GM12878 (cell line): ENCODE results near the gene ZNF79. TPM values are rescaled to one million over a fixed set of nuclear protein-coding genes. Genes with fewer than 3 reads are reported as not detected.

ENCODE experiments used
- ATAC-seq: fragments of 200-7000 bp; cut with Tn5 transposase; 3 replicates; pipeline ENCODE4 v1.9.1; 2020; ENCODE audit warnings: mild to moderate bottlenecking, moderate library complexity
- BruUV-seq: library from RNA; stranded (reverse); fragments of 400-500 nt; replicated peaks from 2 replicates; lab custom pipeline; 2021; lab: Mats Ljungman, UMichigan
- CTCF ChIA-PET: fragments of 300-600 bp; sonication (Branson Sonifier 250); formaldehyde crosslinking; extraction: SDS; loops from one replicate; lab custom pipeline; 2021; ENCODE audit warnings: inconsistent platforms; lab: Yijun Ruan, JAX
- POLR2A ChIA-PET: fragments of 350-600 bp; formaldehyde crosslinking; extraction: SDS; loops from one replicate; lab custom pipeline; 2021; ENCODE audit warnings: inconsistent platforms; lab: Charles Lee
- RAD21 ChIA-PET: fragments of 300-600 bp; sonication (Branson Sonifier 250); formaldehyde crosslinking; loops from one replicate; lab custom pipeline; 2023; ENCODE audit warnings: antibody characterized with exemption; ENCODE audit not compliant: unreplicated experiment; lab: Charles Lee
- SMC1A ChIA-PET: fragments of 300-600 bp; sonication (Branson Sonifier 250); formaldehyde crosslinking; loops from one replicate; lab custom pipeline; 2023; ENCODE audit not compliant: unreplicated experiment, uncharacterized antibody; lab: Charles Lee
- DNase-seq: peaks from one replicate; pipeline ENCODE4 v3.0.0-alpha.2; 2011; ENCODE audit warnings: low read depth, low spot score
- FAIRE-seq: peaks from 3 replicates; lab custom pipeline; 2011; peaks lifted over from hg19 to GRCh38; lab: Jason Lieb, UNC
- H2AFZ ChIP-seq: 2 replicates; pipeline ENCODE4 v1.6.0; 2011; ENCODE audit warnings: low read depth, low read length, control low read depth; ENCODE audit not compliant: control insufficient read depth
- H3K27ac ChIP-seq: 2 replicates; pipeline ENCODE4 v1.5.1; 2011; ENCODE audit warnings: control low read depth; ENCODE audit not compliant: control insufficient read depth, insufficient read depth
- H3K27me3 ChIP-seq, 2 experiments: replicated peaks in 1 of 2; 2 replicates each; pipeline versions ENCODE4 v1.6.0 to v1.6.1; 2011; ENCODE audit warnings: low read length in 1 of 2; ENCODE audit not compliant: control insufficient read depth in 2 of 2, insufficient read depth in 2 of 2
- H3K36me3 ChIP-seq, 2 experiments: 2 replicates each; pipeline ENCODE4 v1.5.1; 2011; ENCODE audit warnings: low read length in 1 of 2; ENCODE audit not compliant: control insufficient read depth in 2 of 2, insufficient read depth in 2 of 2
- H3K4me1 ChIP-seq: 2 replicates; pipeline ENCODE4 v1.6.1; 2011; ENCODE audit warnings: mild to moderate bottlenecking, low read length, moderate library complexity, mixed read lengths; ENCODE audit not compliant: control insufficient read depth, insufficient read depth
- H3K4me2 ChIP-seq: 2 replicates; pipeline ENCODE4 v1.6.0; 2011; ENCODE audit warnings: control low read depth; ENCODE audit not compliant: control insufficient read depth, insufficient read depth
- H3K4me3 ChIP-seq: fragments of 200-600 bp; sonication (generic); 2 replicates; pipeline ENCODE4 v1.5.1; 2016
- H3K79me2 ChIP-seq: 2 replicates; pipeline ENCODE4 v1.6.0; 2011; ENCODE audit warnings: low read length; ENCODE audit not compliant: control insufficient read depth, insufficient read depth
- H3K9ac ChIP-seq: 2 replicates; pipeline ENCODE4 v1.8.0; 2011; ENCODE audit warnings: low read length, control low read depth, mixed read lengths; ENCODE audit not compliant: control insufficient read depth, insufficient read depth
- H3K9me3 ChIP-seq: replicated peaks from 3 replicates; pipeline ENCODE4 v1.5.1; 2011; ENCODE audit warnings: mild to moderate bottlenecking, low read length; ENCODE audit not compliant: control insufficient read depth, insufficient read depth
- H4K20me1 ChIP-seq: 2 replicates; pipeline ENCODE4 v1.6.0; 2011; ENCODE audit not compliant: control insufficient read depth, insufficient read depth
- CBFB ChIP-seq: IDR thresholded peaks from 2 replicates; pipeline ENCODE4 v1.6.1; 2016; ENCODE audit warnings: antibody characterized with exemption, low read depth
- FOXK2 ChIP-seq: fragments of 450-650 bp; IDR thresholded peaks from 2 replicates; pipeline ENCODE4 v1.6.1; 2017; ENCODE audit warnings: mild to moderate bottlenecking, moderate library complexity
- IKZF2 ChIP-seq, 2 experiments: fragments of 450-650 bp; IDR thresholded peaks; 2 replicates each; pipeline ENCODE4 v1.6.1; 2017; ENCODE audit warnings: mild to moderate bottlenecking in 2 of 2, moderate library complexity in 2 of 2
- MAX ChIP-seq: IDR thresholded peaks from 2 replicates; pipeline ENCODE4 v1.6.1; 2012; ENCODE audit warnings: low read depth, low read length, improper control_type of control experiment
- MEF2B ChIP-seq: fragments of 450-650 bp; IDR thresholded peaks from 2 replicates; pipeline ENCODE4 v1.6.1; 2018; ENCODE audit warnings: mild to moderate bottlenecking, moderate library complexity; ENCODE audit not compliant: partially characterized antibody, poor library complexity, severe bottlenecking
- NFIC ChIP-seq: IDR thresholded peaks from 2 replicates; pipeline ENCODE4 v1.6.1; 2012; ENCODE audit warnings: low read depth, mild to moderate bottlenecking, inconsistent platforms, low read length, moderate library complexity
- NRF1 ChIP-seq: conservative IDR thresholded peaks from 2 replicates; pipeline ENCODE4 v1.6.1; 2011; ENCODE audit warnings: mild to moderate bottlenecking, low read depth, low read length, improper control_type of control experiment
- PAX5 ChIP-seq: IDR thresholded peaks from 2 replicates; pipeline ENCODE4 v1.6.1; 2011; ENCODE audit warnings: low read depth, low read length, borderline replicate concordance
- PKNOX1 ChIP-seq: fragments of 450-650 bp; IDR thresholded peaks from 2 replicates; pipeline ENCODE4 v1.6.1; 2016; ENCODE audit warnings: mild to moderate bottlenecking
- POLR2A ChIP-seq: IDR thresholded peaks from 2 replicates; pipeline ENCODE4 v1.6.1; 2011; ENCODE audit warnings: low read depth, mild to moderate bottlenecking, low read length
- RELB ChIP-seq: fragments of 450-650 bp; IDR thresholded peaks from 2 replicates; pipeline ENCODE4 v1.6.1; 2017; ENCODE audit warnings: low read depth, mild to moderate bottlenecking, moderate library complexity
- SMC3 ChIP-seq: IDR thresholded peaks from 2 replicates; pipeline ENCODE4 v1.6.1; 2011; ENCODE audit warnings: low read length, improper control_type of control experiment, borderline replicate concordance
- TBL1XR1 ChIP-seq: IDR thresholded peaks from 2 replicates; pipeline ENCODE4 v1.6.1; 2012; ENCODE audit warnings: low read depth, low read length, improper control_type of control experiment
- TCF12 ChIP-seq: IDR thresholded peaks from 2 replicates; pipeline ENCODE4 v1.6.1; 2011; ENCODE audit warnings: low read depth, mild to moderate bottlenecking, low read length
- USF1 ChIP-seq: IDR thresholded peaks from 2 replicates; pipeline ENCODE4 v1.6.1; 2011; ENCODE audit warnings: borderline replicate concordance, low read depth, mild to moderate bottlenecking, moderate library complexity, mixed read lengths, low read length; ENCODE audit not compliant: insufficient read depth; ENCODE audit errors: extremely low read length
- USF2 ChIP-seq: IDR thresholded peaks from 2 replicates; pipeline ENCODE4 v1.6.1; 2011; ENCODE audit warnings: low read depth, low read length, improper control_type of control experiment, borderline replicate concordance
- WRNIP1 ChIP-seq: IDR thresholded peaks from 2 replicates; pipeline ENCODE4 v1.6.1; 2011; ENCODE audit warnings: low read depth, low read length, improper control_type of control experiment, borderline replicate concordance
- ZNF274 ChIP-seq: IDR thresholded peaks from one replicate; pipeline ENCODE4 v1.8.0; 2011; ENCODE audit not compliant: insufficient read length, insufficient read depth
- WGBS: methylation state at CpG from one replicate; pipeline ENCODE4 v1.1.6; 2016; ENCODE audit warnings: low lambda C conversion rate; ENCODE audit not compliant: insufficient replicate concordance, insufficient coverage; ENCODE audit errors: missing lambda C conversion rate; 5-methylcytosine and 5-hydroxymethylcytosine counted together
- in situ Hi-C: fragments of 300-500 bp; cut with MboI; formaldehyde crosslinking; loops from 9 replicates; pipeline ENCODE4 v1.14.3; 2018; ENCODE audit warnings: mixed read lengths
- intact Hi-C: fragments of 100-400 bp; cut with micrococcal nuclease; formaldehyde crosslinking; loops from one replicate; pipeline ENCODE4 v1.14.2; 2022; ENCODE audit not compliant: unreplicated experiment
- polyA plus RNA-seq, 11 experiments: library from polyadenylated mRNA; depleted of rRNA in 4 of 11; unstranded in 6 of 11; stranded (reverse) in 5 of 11; fragments of >200 nt; fragmentation: Nextera tagmentation in 4 of 11; fragmentation: Illumina TruSeq in 1 of 11; extraction: Ambion mirVana in 4 of 11; extraction: Trizol in 1 of 11; gene quantifications; 1 replicate in 1 of 11; 2 replicates in 10 of 11; pipeline versions ENCODE4 v1.2.1 to v1.2.3, GENCODE V29; 2011 to 2016; ENCODE audit warnings: inconsistent platforms in 2 of 11, missing spikeins in 2 of 11, low read depth in 1 of 11
- total RNA-seq, 4 experiments: library from RNA; depleted of rRNA in 3 of 4; stranded (reverse); fragments of >200 nt in 3 of 4; fragmentation: Illumina TruSeq in 1 of 4; extraction: Trizol in 1 of 4; gene quantifications; 2 replicates each; pipeline versions ENCODE4 v1.2.1 to v1.2.3, GENCODE V29; 2013 to 2021

The ZNF79 gene
- total and polyA plus RNA-seq, 10 of the 15 experiments (the other 5 are each of a cell fraction or from before 2014, with no cell fraction given) = 1.8 to 14.1 (median 11.7) TPM

- under 1% methylated on average over 71 of the region's 71 CpGs for WGBS
- no TSS peak for BruUV-seq
- H3K4me1 ChIP-seq = peaks cover 6% of the 10 kb centered on the region; the same call in 1 of the 2 replicates
- intact Hi-C loops (loop anchor here (10.0 kb wide), 1 partner anchor 236 kb away; no protein-coding TSS in a partner anchor), in situ Hi-C loops (no loop called here)
- peak; percentile 75 for FAIRE-seq
- ChIA-PET RAD21 (interaction anchor here (0.8 to 2.2 kb wide), 4 partner anchors 52 to 509 kb away, joined by 3 to 9 read pairs (median 4); partner anchors contain the start of gene SLC2A8), CTCF (interaction anchor here (1.0 to 2.2 kb wide), 5 partner anchors 11 to 510 kb away, joined by 3 to 7 read pairs (median 4); partner anchors contain the start of gene ZNF79), POLR2A (interaction anchor here (0.8 to 3.7 kb wide), 4 partner anchors 17 to 54 kb away, joined by 3 to 26 read pairs (median 12); partner anchors contain the start of genes SLC2A8 and ZNF79), SMC1A (interaction anchor here (0.9 to 1.6 kb wide), 5 partner anchors 27 to 54 kb away, joined by 3 to 7 read pairs (median 4); partner anchors contain the start of genes SLC2A8 and ZNF79)
- peak within 1 kb of the TSS; percentile 94 for H3K27ac ChIP-seq
- peak; percentile 79 for DNase-seq
- H3K9me3 ChIP-seq = no peaks in the 10 kb centered on the region; the same call in 2 of the 3 replicates
- peak within 1 kb of the TSS; percentile 93 for H3K4me3 ChIP-seq
- H3K4me2 ChIP-seq = peak within 1 kb of the TSS; percentile 39
- H4K20me1 ChIP-seq = peaks cover 11% of the 10 kb centered on the region
- peaks cover 49% of the 10 kb centered on the region for H3K79me2 ChIP-seq
- H3K36me3 ChIP-seq = peaks cover 15 to 37% of the 10 kb centered on the region in 2 experiments
- peak; percentile 74 for ATAC-seq
- no peaks in the 10 kb centered on the region for H3K27me3 ChIP-seq
- H2AFZ ChIP-seq = peak within 1 kb of the TSS; percentile 92
- H3K9ac ChIP-seq = peak within 1 kb of the TSS; percentile 95
- TF ChIP-seq CBFB (peak; percentile 100), FOXK2 (0 out of 2 replicates have a peak, but pooled peaks have one; percentile 50), IKZF2 (IDR thresholded peaks at IDR 0.05) (peak; percentile 57 to 79; a peak in 3 of 4 replicates), MAX (peak; percentile 82), NRF1 (no peak; the same call in 1 of the 2 replicates), SMC3 (no peak), ZNF274 (no peak), USF1 (no peak), MEF2B (peak; percentile 52), RELB (peak; percentile 73), TCF12 (peak; percentile 94), NFIC (no peak), USF2 (no peak), WRNIP1 (peak; percentile 92; the same call in 1 of the 2 replicates), PKNOX1 (peak; percentile 69; the same call in 1 of the 2 replicates), POLR2A (peak; percentile 99), PAX5 (peak; percentile 50; the same call in 1 of the 2 replicates), TBL1XR1 (peak; percentile 82)
These were observed 26.8 kb downstream of the ZNF79 start, which contains the start of the genes LRSAM1 and RPL12 for GRCh38 chr9:127450830-127451607. Gene LRSAM1, plus strand, starts transcription at chr9:127451510. Its CDS starts 3,018 bp downstream, at chr9:127454528. Gene RPL12, minus strand, starts transcription at chr9:127451406. Its CDS starts 89 bp downstream, at chr9:127451317.
